Measurements from ENCODE around the gene VSIG10L2. TPM values are rescaled to one million over a fixed set of nuclear protein-coding genes. Genes with fewer than 3 reads are reported as not detected.

The VSIG10L2 gene
- total and polyA plus RNA-seq, 7 donors: 0.68 TPM; not detected in 6

GRCh38 chr11:125956391-125957134, 10.7 kb downstream of the VSIG10L2 start:
- Histone ChIP-seq H3K4me3 (no peak overlapping the region), H3K9me3 (no peaks in the 10 kb centered on the region), H3K27me3 (no peaks in the 10 kb centered on the region), H3K27ac (peak overlapping the region; percentile 20 to 58 (median 30)), H3K36me3 (peaks cover 12 to 59% (median 25%) of the 10 kb centered on the region in 4 donors), H3K4me1 (peaks cover 0 to 22% (median 20%) of the 10 kb centered on the region in 4 donors)
- WGBS, 2 donors: 81 to 85% methylated on average over 22 of the region's 22 CpGs
- DNase-seq: peak; percentile 85
- TF ChIP-seq POLR2A (IDR thresholded peaks at IDR 0.05) (no peak), EP300 (IDR thresholded peaks at IDR 0.05) (no peak), CTCF (IDR thresholded peaks at IDR 0.05) (no peak), POLR2AphosphoS5 (IDR thresholded peaks at IDR 0.05) (peak in 3 of 4 donors; percentile 16 to 31 (median 21))
- intact Hi-C loops (cut with DNase I): no loop called here

DNA sequence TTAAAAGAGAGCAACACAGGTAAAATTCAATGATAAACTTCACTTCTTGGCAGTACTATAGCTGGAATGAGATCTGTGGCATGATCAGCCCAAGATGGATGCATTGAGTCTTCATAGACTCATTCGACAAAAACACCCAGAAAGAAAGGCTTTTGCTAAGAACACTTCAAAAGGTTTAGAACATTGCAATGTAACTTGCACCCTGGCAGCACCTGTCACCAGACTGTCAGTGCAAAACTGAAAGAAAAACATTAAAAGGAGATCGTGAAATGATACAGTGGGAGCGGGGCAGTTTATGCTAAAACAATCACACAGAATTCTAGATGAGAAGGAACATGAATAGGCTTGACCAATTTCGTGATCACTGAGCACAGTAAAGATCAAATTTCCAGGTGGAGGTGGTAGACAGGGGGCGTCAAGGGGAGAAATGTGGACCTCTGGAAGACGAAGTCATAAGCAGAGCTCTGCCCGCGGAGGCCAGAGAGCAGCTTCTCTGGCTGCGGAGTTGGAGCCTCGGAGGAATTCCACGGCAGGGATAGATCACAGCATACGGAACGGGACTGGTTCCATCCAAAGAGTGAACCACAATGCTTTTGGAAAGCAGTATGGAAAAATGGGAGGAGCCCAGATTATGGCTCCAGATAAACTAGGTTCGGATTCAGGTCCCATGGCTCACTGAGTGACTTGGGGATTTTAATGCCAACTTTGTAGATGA, 11.9 kb downstream of the VSIG10L2 start:
- TF ChIP-seq POLR2AphosphoS5 (IDR thresholded peaks at IDR 0.05): no peak
- no peak for TF ChIP-seq EP300 (IDR thresholded peaks at IDR 0.05)
- no peak for TF ChIP-seq POLR2A (IDR thresholded peaks at IDR 0.05)
- TF ChIP-seq CTCF (IDR thresholded peaks at IDR 0.05): no peak
- DNase-seq: no peak
- whole genome bisulfite sequencing, 2 donors: 88 to 91% methylated on average over 14 of the region's 14 CpGs
- no peak overlapping the region for H3K4me3 ChIP-seq
- H3K36me3 ChIP-seq: peaks cover 15 to 70% (median 28%) of the 10 kb centered on the region in 4 donors
- intact Hi-C loops (cut with DNase I): no loop called here
- no peaks in the 10 kb centered on the region for H3K27me3 ChIP-seq
- H3K4me1 ChIP-seq: peaks cover 0 to 10% (median 8%) of the 10 kb centered on the region in 4 donors
- no peak overlapping the region for H3K27ac ChIP-seq
- peaks cover 0 to 1% (median 0%) of the 10 kb centered on the region in 4 donors for H3K9me3 ChIP-seq

DNA sequence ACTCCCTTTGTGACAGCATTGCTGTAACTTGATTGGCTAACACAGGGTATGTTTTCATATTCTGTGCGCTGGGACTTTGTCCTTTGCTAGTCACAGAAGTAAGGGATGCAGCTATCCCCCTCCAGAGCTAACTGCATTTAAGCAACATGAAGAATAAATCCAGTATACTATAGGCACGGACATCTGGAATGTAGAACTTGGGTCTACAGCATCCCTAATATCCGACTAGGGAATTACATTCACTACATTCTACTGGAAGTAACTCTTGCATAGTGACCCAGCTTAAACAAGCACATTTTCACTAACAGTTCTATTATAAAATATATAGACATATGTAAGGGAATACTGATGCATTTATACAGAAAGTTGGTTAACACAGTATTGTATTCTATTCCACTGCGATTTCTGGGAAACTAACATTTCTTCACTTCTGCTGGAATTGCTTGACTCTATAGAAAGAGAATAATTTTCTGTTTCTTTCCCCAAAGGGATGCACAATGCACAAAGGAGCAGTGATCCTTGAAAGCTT, 13.1 kb downstream of the VSIG10L2 start:
- Histone ChIP-seq H3K4me3 (no peak overlapping the region), H3K4me1 (no peaks in the 10 kb centered on the region), H3K27ac (no peak overlapping the region), H3K9me3 (peaks cover 0 to 1% (median 0%) of the 10 kb centered on the region in 4 donors), H3K27me3 (no peaks in the 10 kb centered on the region), H3K36me3 (peaks cover 15 to 81% (median 31%) of the 10 kb centered on the region in 4 donors)
- no peak for DNase-seq
- 92 to 94% methylated on average over 4 of the region's 4 CpGs for WGBS, 2 donors
- TF ChIP-seq POLR2A (IDR thresholded peaks at IDR 0.05): no peak
- TF ChIP-seq CTCF (IDR thresholded peaks at IDR 0.05): no peak
- no peak for TF ChIP-seq EP300 (IDR thresholded peaks at IDR 0.05)
- TF ChIP-seq POLR2AphosphoS5 (IDR thresholded peaks at IDR 0.05): no peak
- intact Hi-C loops (cut with DNase I): no loop called here

DNA sequence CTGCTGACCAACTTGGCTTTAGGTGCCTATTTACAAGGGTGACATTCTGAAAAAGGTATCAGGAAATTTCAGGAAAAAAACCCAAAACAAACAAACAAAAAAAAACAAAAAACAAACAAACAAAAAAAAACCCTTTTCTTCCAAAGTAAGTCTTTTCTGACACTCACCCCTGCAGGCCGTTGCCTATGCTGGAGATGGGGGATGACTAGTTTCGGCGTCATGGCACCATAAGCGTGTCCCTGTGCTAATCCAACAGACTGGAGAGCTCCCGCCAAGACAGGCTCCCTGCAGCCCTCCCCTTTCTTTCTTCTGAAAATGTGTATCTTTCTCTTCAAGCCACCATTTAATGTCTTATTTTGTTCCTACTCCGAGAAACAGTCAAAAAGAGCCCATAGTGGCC, 13.7 kb downstream of the VSIG10L2 start:
- no peak overlapping the region for H3K27ac ChIP-seq
- H3K9me3 ChIP-seq: peaks cover 0 to 1% (median 0%) of the 10 kb centered on the region in 4 donors
- WGBS, 2 donors: 92 to 96% methylated on average over 6 of the region's 6 CpGs
- DNase-seq: no peak
- intact Hi-C loops (cut with DNase I): no loop called here
- H3K4me3 ChIP-seq: no peak overlapping the region
- TF ChIP-seq POLR2A (IDR thresholded peaks at IDR 0.05) (no peak), EP300 (IDR thresholded peaks at IDR 0.05) (no peak), CTCF (IDR thresholded peaks at IDR 0.05) (no peak), POLR2AphosphoS5 (IDR thresholded peaks at IDR 0.05) (no peak)
- no peaks in the 10 kb centered on the region for H3K27me3 ChIP-seq
- H3K36me3 ChIP-seq: peaks cover 15 to 81% (median 31%) of the 10 kb centered on the region in 4 donors
- no peaks in the 10 kb centered on the region for H3K4me1 ChIP-seq
